HFFc6 (cell line): ENCODE measurements around the gene PPFIBP2. TPM values are rescaled to one million over a fixed set of nuclear protein-coding genes. Genes with fewer than 3 reads are reported as not detected.

Experiments used
- DNase-seq: peaks from one replicate; pipeline ENCODE4 v3.0.0-alpha.2; 2018
- H3K27ac Mint-ChIP-seq: 2 replicates; pipeline ENCODE4 v1.8.0; 2020; ENCODE audit warnings: mild to moderate bottlenecking, mixed read lengths
- H3K27me3 Mint-ChIP-seq: 2 replicates; pipeline ENCODE4 v1.8.0; 2021; ENCODE audit warnings: mild to moderate bottlenecking, moderate library complexity, mixed read lengths; ENCODE audit not compliant: insufficient read depth
- H3K36me3 Mint-ChIP-seq: 2 replicates; pipeline ENCODE4 v1.8.0; 2021; ENCODE audit warnings: low read depth, mixed read lengths
- H3K4me1 Mint-ChIP-seq: 2 replicates; pipeline ENCODE4 v1.8.0; 2020; ENCODE audit warnings: low read depth, mixed read lengths
- H3K4me3 Mint-ChIP-seq: 2 replicates; pipeline ENCODE4 v1.8.0; 2020; ENCODE audit warnings: mild to moderate bottlenecking, moderate library complexity, mixed read lengths
- H3K9me3 Mint-ChIP-seq: 2 replicates; pipeline ENCODE4 v1.8.0; 2020; ENCODE audit warnings: mild to moderate bottlenecking, mixed read lengths
- total RNA-seq, 6 experiments: library from RNA; stranded (reverse); fragmentation: NEBNext Ultra II Directional; extraction: Animal tissue kit (Norgen Biotek cat#: 25700); gene quantifications; 2 replicates in 1 of 6; 3 replicates in 5 of 6; pipeline ENCODE4 v1.2.3, GENCODE V29; 2021
- TF ChIP-seq, protein P1 (sequence below): fragments of 200-600 bp; sonication (generic); IDR thresholded peaks from 2 replicates; pipeline ENCODE4 v1.5.0; 2021; ENCODE audit warnings: antibody characterized with exemption, mild to moderate bottlenecking

PPFIBP2 gene
- total RNA-seq, 6 experiments from 2014 or later: 6.0 to 8.5 (median 7.3) TPM

GRCh38 chr11:7667460-7667859 lies 153.7 kb downstream of the PPFIBP2 start:
- Mint-ChIP-seq H3K36me3 (peaks cover 4% of the 10 kb centered on the region), H3K4me1 (peaks cover 2% of the 10 kb centered on the region), H3K27me3 (no peaks in the 10 kb centered on the region; the same call in 1 of the 2 replicates), H3K4me3 (no peak overlapping the region), H3K9me3 (no peaks in the 10 kb centered on the region), H3K27ac (no peak overlapping the region)
- no peak for DNase-seq
- TF ChIP-seq, protein P1, sequence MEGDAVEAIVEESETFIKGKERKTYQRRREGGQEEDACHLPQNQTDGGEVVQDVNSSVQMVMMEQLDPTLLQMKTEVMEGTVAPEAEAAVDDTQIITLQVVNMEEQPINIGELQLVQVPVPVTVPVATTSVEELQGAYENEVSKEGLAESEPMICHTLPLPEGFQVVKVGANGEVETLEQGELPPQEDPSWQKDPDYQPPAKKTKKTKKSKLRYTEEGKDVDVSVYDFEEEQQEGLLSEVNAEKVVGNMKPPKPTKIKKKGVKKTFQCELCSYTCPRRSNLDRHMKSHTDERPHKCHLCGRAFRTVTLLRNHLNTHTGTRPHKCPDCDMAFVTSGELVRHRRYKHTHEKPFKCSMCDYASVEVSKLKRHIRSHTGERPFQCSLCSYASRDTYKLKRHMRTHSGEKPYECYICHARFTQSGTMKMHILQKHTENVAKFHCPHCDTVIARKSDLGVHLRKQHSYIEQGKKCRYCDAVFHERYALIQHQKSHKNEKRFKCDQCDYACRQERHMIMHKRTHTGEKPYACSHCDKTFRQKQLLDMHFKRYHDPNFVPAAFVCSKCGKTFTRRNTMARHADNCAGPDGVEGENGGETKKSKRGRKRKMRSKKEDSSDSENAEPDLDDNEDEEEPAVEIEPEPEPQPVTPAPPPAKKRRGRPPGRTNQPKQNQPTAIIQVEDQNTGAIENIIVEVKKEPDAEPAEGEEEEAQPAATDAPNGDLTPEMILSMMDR: no peak

DNA sequence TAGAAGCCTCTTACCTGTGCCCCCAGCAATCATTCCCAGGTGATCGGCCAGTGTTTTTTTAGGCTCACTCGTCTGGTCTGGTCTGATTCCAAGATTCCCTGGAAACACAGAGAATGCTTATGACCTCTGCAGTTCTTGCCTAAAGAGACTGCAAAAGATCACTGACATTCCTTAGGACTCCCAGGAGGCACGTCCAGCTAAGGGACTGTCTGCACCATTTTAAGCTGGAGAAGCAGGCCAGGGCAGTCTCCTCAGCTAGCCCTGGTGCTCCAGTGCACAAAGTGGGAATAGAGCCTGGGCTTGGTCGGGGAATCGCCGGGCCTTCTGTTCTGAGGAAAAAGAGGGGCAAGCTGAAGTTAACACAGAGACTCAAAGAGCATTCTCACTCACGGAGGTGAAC lies 154.7 kb downstream of the PPFIBP2 start:
- peaks cover 4% of the 10 kb centered on the region for H3K36me3 Mint-ChIP-seq
- H3K9me3 Mint-ChIP-seq: no peaks in the 10 kb centered on the region
- H3K4me3 Mint-ChIP-seq: no peak overlapping the region
- no peak overlapping the region for H3K27ac Mint-ChIP-seq
- no peaks in the 10 kb centered on the region; the same call in 1 of the 2 replicates for H3K27me3 Mint-ChIP-seq
- H3K4me1 Mint-ChIP-seq: peaks cover 8% of the 10 kb centered on the region
- TF ChIP-seq, protein P1: no peak
- DNase-seq: no peak

DNA sequence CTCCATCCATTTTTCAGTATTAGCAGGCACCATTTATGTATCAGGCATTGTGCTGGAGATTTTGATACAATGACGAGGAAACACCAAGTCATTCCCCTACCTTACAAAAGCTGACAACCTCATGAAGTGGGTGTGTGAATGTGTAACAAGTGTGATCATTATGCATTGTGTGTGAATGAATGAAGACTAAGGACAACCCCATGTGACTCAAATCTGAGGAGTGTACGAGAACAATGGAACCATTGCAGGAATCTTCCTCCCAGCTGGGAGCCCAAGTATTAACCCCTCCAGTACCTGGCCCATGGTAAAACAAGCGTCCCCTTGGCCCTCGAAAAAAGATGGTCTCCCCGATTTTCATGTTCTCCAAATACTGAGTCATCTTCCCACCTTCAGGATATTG lies 155.1 kb downstream of the PPFIBP2 start:
- Mint-ChIP-seq H3K4me1 (peaks cover 8% of the 10 kb centered on the region), H3K27me3 (no peaks in the 10 kb centered on the region; the same call in 1 of the 2 replicates), H3K36me3 (peaks cover 2% of the 10 kb centered on the region), H3K27ac (no peak overlapping the region), H3K4me3 (no peak overlapping the region), H3K9me3 (no peaks in the 10 kb centered on the region)
- no peak for DNase-seq
- TF ChIP-seq, protein P1: no peak

- TF ChIP-seq, protein P1: no peak
- H3K27ac Mint-ChIP-seq: no peak overlapping the region
These were observed 156.8 kb downstream of the PPFIBP2 start for GRCh38 chr11:7670641-7671040.

DNA sequence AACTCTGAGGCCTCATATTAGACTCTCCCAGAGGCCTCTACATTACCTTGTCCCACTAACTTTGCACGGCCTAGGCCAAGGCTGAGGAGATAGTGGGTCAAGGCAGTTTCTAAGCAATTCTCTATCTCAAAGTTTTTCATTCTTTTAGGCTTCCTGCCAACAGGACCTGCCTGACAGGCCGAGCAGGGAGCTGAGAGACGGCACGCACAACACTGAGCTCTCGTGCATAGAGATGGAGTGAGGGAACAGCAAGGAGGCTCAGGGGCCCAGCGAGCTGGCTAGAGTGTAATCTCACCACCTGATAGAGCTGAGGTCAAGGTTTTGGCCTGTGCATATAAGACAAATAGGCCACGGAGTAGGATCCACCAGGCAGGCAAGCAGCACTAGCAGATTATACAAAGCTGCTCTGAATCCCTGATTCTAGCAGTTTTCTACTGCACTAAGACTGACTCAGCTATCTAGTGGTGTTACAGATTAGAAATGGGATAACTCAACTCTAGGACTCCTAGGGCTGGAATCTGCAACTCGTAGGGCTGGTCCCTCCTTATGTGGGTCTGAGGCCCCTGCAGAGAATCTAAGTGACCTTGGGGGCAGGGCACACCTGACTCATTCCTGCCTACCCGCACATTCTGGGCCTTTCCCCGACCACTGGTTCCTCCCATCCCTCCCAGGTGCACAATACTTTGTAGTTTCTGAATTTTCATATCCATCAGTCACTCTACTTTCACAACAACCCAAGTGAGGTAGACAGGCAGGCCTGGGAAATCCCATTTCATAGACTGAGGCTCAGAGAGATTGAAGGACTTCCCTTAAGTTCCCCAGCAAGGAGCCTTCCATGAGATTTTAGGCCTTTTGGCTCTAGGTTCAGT lies 157.8 kb downstream of the PPFIBP2 start:
- DNase-seq: no peak
- Mint-ChIP-seq H3K4me1 (peaks cover 32% of the 10 kb centered on the region), H3K36me3 (no peaks in the 10 kb centered on the region), H3K27me3 (no peaks in the 10 kb centered on the region; the same call in 1 of the 2 replicates), H3K9me3 (no peaks in the 10 kb centered on the region), H3K27ac (no peak overlapping the region), H3K4me3 (no peak overlapping the region)
- TF ChIP-seq, protein P1: no peak

More at GRCh38 chr11:7670641-7671040, 156.8 kb downstream of the PPFIBP2 start:
- Mint-ChIP-seq H3K9me3 (no peaks in the 10 kb centered on the region), H3K4me1 (peaks cover 22% of the 10 kb centered on the region), H3K36me3 (no peaks in the 10 kb centered on the region), H3K27me3 (no peaks in the 10 kb centered on the region; the same call in 1 of the 2 replicates), H3K4me3 (no peak overlapping the region)
- DNase-seq: no peak
